IMR-90 (cell line): ENCODE data around the gene LYZL2. TPM values are rescaled to one million over a fixed set of nuclear protein-coding genes. Genes with fewer than 3 reads are reported as not detected.

Experiments used
- ATAC-seq: fragments of 200-7000 bp; cut with Tn5 transposase; 2 replicates; pipeline ENCODE4 v1.9.1; 2020; ENCODE audit warnings: low read depth, mild to moderate bottlenecking, moderate library complexity
- BruUV-seq: library from RNA; stranded (reverse); fragments of 400-500 nt; replicated peaks from 2 replicates; lab custom pipeline; 2021; lab: Mats Ljungman, UMichigan
- CTCF ChIA-PET: fragments of 300-600 bp; formaldehyde crosslinking; extraction: SDS; loops from one replicate; lab custom pipeline; 2021; ENCODE audit warnings: antibody characterized with exemption; lab: Yijun Ruan, JAX
- POLR2A ChIA-PET: fragments of 300-600 bp; sonication (Branson Sonifier 250); formaldehyde crosslinking; loops from one replicate; lab custom pipeline; 2022; ENCODE audit warnings: antibody characterized with exemption; ENCODE audit not compliant: unreplicated experiment; lab: Charles Lee
- DNase-seq: peaks from one replicate; pipeline ENCODE4 v3.0.0; 2013
- H2AFZ ChIP-seq: replicated peaks from 2 replicates; pipeline ENCODE3; 2013; ENCODE audit warnings: low read length, mild to moderate bottlenecking; ENCODE audit not compliant: poor library complexity
- H2AK5ac ChIP-seq: 2 replicates; pipeline ENCODE4 v1.6.1; 2013; ENCODE audit warnings: low read depth, low read length, inconsistent platforms
- H2AK9ac ChIP-seq: replicated peaks from 2 replicates; pipeline ENCODE3; 2013; ENCODE audit warnings: mild to moderate bottlenecking, low read depth, low read length, moderate library complexity; ENCODE audit not compliant: poor library complexity
- H2BK120ac ChIP-seq: 2 replicates; pipeline ENCODE4 v1.6.1; 2013; ENCODE audit warnings: low read depth, low read length, inconsistent platforms
- H2BK15ac ChIP-seq: 3 replicates; pipeline ENCODE4 v1.6.1; 2013; ENCODE audit warnings: low read depth, low read length, inconsistent platforms
- H2BK20ac ChIP-seq: 2 replicates; pipeline ENCODE4 v1.6.1; 2013; ENCODE audit warnings: low read depth, mild to moderate bottlenecking, inconsistent platforms, low read length, moderate library complexity
- H2BK5ac ChIP-seq: 2 replicates; pipeline ENCODE4 v1.6.1; 2013; ENCODE audit warnings: mild to moderate bottlenecking, low read depth, low read length, inconsistent platforms; ENCODE audit not compliant: poor library complexity, severe bottlenecking
- H3K14ac ChIP-seq: replicated peaks from 2 replicates; pipeline ENCODE4 v1.6.1; 2013; ENCODE audit warnings: low read depth, low read length, inconsistent platforms
- H3K18ac ChIP-seq: 2 replicates; pipeline ENCODE4 v1.6.1; 2013; ENCODE audit warnings: low read depth, low read length, control low read depth
- H3K23ac ChIP-seq: 2 replicates; pipeline ENCODE4 v1.6.1; 2013; ENCODE audit warnings: low read depth, low read length, inconsistent platforms
- H3K27ac ChIP-seq: 2 replicates; pipeline ENCODE4 v1.5.1; 2013; ENCODE audit warnings: mild to moderate bottlenecking, control low read depth, low read length; ENCODE audit not compliant: insufficient read depth
- H3K27me3 ChIP-seq: 2 replicates; pipeline ENCODE4 v1.6.1; 2013; ENCODE audit warnings: low read length; ENCODE audit not compliant: control insufficient read depth, insufficient read depth
- H3K36me3 ChIP-seq: 2 replicates; pipeline ENCODE4 v1.6.1; 2013; ENCODE audit warnings: low read length, mixed read lengths; ENCODE audit not compliant: control insufficient read depth, insufficient read depth
- H3K4ac ChIP-seq: 2 replicates; pipeline ENCODE4 v1.6.1; 2013; ENCODE audit warnings: low read depth, low read length, inconsistent platforms
- H3K4me1 ChIP-seq: 2 replicates; pipeline ENCODE4 v1.6.1; 2013; ENCODE audit warnings: low read length, mixed read lengths; ENCODE audit not compliant: control insufficient read depth, insufficient read depth
- H3K4me2 ChIP-seq: 2 replicates; pipeline ENCODE4 v1.6.1; 2013; ENCODE audit warnings: low read depth, mild to moderate bottlenecking, control low read depth, low read length, moderate library complexity
- H3K4me3 ChIP-seq: 2 replicates; pipeline ENCODE4 v1.5.1; 2013; ENCODE audit warnings: low read depth, mild to moderate bottlenecking, control low read depth, low read length, moderate library complexity; ENCODE audit not compliant: insufficient read depth
- H3K56ac ChIP-seq: 2 replicates; pipeline ENCODE4 v1.6.1; 2013; ENCODE audit warnings: low read length, inconsistent platforms; ENCODE audit not compliant: insufficient read depth; ENCODE audit errors: extremely low read depth
- H3K79me1 ChIP-seq, 2 experiments: 2 replicates each; pipeline ENCODE4 v1.6.1; 2013; ENCODE audit warnings: low read length in 2 of 2, inconsistent platforms in 1 of 2, low read depth in 1 of 2
- H3K9ac ChIP-seq: 2 replicates; pipeline ENCODE4 v1.6.1; 2013; ENCODE audit warnings: low read depth, low read length, control low read depth
- H3K9me1 ChIP-seq: 2 replicates; pipeline ENCODE4 v1.6.1; 2013; ENCODE audit warnings: low read length, inconsistent platforms; ENCODE audit not compliant: insufficient read depth
- H3K9me3 ChIP-seq: 2 replicates; pipeline ENCODE4 v1.6.1; 2013; ENCODE audit warnings: low read length; ENCODE audit not compliant: control insufficient read depth, insufficient read depth
- H4K20me1 ChIP-seq: 2 replicates; pipeline ENCODE4 v1.6.1; 2013; ENCODE audit warnings: low read length, inconsistent platforms; ENCODE audit not compliant: insufficient read depth
- H4K5ac ChIP-seq: 2 replicates; pipeline ENCODE4 v1.6.1; 2013; ENCODE audit warnings: mild to moderate bottlenecking, low read depth, low read length, control low read depth
- H4K8ac ChIP-seq, 2 experiments: 2 replicates each; pipeline ENCODE4 v1.6.1; 2013; ENCODE audit warnings: low read depth in 2 of 2, low read length in 2 of 2, control low read depth in 1 of 2, inconsistent platforms in 1 of 2
- H4K91ac ChIP-seq: 2 replicates; pipeline ENCODE4 v1.6.1; 2013; ENCODE audit warnings: low read depth, low read length, inconsistent platforms; ENCODE audit not compliant: insufficient read depth
- CEBPB ChIP-seq: IDR thresholded peaks from 2 replicates; pipeline ENCODE4 v1.6.1; 2012; ENCODE audit warnings: low read depth, low read length, improper control_type of control experiment
- MXI1 ChIP-seq: IDR thresholded peaks from 2 replicates; pipeline ENCODE4 v1.6.1; 2012; ENCODE audit warnings: low read depth, mild to moderate bottlenecking, low read length, moderate library complexity, borderline replicate concordance
- RAD21 ChIP-seq: IDR thresholded peaks from 2 replicates; pipeline ENCODE4 v1.6.1; 2012; ENCODE audit warnings: low read length, improper control_type of control experiment
- RCOR1 ChIP-seq: IDR thresholded peaks from 2 replicates; pipeline ENCODE4 v1.6.1; 2012; ENCODE audit warnings: mild to moderate bottlenecking, low read length, improper control_type of control experiment; ENCODE audit not compliant: insufficient replicate concordance
- WGBS, 2 experiments: methylation state at CpG; one replicate each; pipeline versions ENCODE4 v1.1.5 to v1.1.7; 2013; ENCODE audit warnings: missing lambda C conversion rate in 2 of 2; ENCODE audit not compliant: insufficient read length in 1 of 2; ENCODE audit errors: extremely low coverage in 2 of 2; 5-methylcytosine and 5-hydroxymethylcytosine counted together
- dilution Hi-C: fragments of 300-500 bp; cut with HindIII; formaldehyde crosslinking; loops from one replicate; pipeline ENCODE4 v1.14.3; 2018; ENCODE audit warnings: low sequenced_read_pairs; ENCODE audit not compliant: unreplicated experiment
- in situ Hi-C: fragments of 300-500 bp; cut with MboI; formaldehyde crosslinking; loops from 3 replicates; pipeline ENCODE4 v1.14.3; 2019; ENCODE audit warnings: low sequenced_read_pairs, inconsistent platforms, mixed read lengths
- intact Hi-C: fragments of 100-400 bp; cut with micrococcal nuclease; formaldehyde crosslinking; loops from 2 replicates; pipeline ENCODE4 v1.10.0; 2022
- polyA plus RNA-seq, 3 experiments: library from polyadenylated mRNA; depleted of rRNA; stranded (reverse); fragments of >200 nt; gene quantifications; 2 replicates each; pipeline ENCODE4 v1.2.3, GENCODE V29; 2012; ENCODE audit warnings: low replicate concordance in 1 of 3
- total RNA-seq: library from RNA; depleted of rRNA; stranded (reverse); fragments of >200 nt; gene quantifications from 2 replicates; pipeline ENCODE4 v1.2.3, GENCODE V29; 2012
- TF ChIP-seq, protein P1 (sequence below): fragments of 150-350 bp; IDR thresholded peaks from 2 replicates; pipeline ENCODE4 v1.6.1; 2016; ENCODE audit warnings: low read depth, mild to moderate bottlenecking, low read length, moderate library complexity, borderline replicate concordance

LYZL2 gene
- total and polyA plus RNA-seq, 2 of the 4 experiments (the other 2 are of a cell fraction): not detected

DNA sequence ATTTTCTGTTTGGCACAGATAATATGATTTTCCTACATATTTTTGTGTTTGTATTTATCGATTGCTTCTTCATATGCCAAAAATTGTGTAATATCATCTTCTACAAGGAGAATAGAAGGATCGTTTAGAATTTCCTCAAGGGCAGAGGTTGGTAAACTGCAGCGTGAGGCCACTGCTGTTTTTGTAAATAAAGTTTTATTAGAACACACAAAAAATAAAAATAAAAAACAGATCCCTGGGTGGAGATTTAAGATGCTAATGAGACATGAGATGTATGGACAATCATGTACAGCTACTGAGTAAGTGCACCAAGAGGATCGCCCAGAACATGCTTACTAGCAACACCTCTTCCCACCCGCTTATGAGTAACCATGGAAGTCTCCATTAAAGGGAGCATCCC lies 9.6 kb downstream of the LYZL2 start:
- Histone ChIP-seq H3K4ac (no peak overlapping the region), H3K79me1 (no peaks in the 10 kb centered on the region), H3K23ac (no peak overlapping the region), H2BK20ac (no peak overlapping the region), H4K8ac (no peak overlapping the region), H2BK120ac (no peak overlapping the region), H4K91ac (no peak overlapping the region), H3K4me3 (no peak overlapping the region), H2BK5ac (no peak overlapping the region), H3K36me3 (no peaks in the 10 kb centered on the region), H2AK5ac (no peak overlapping the region), H3K56ac (no peak overlapping the region), H4K5ac (no peak overlapping the region), H3K27me3 (no peaks in the 10 kb centered on the region; the same call in 1 of the 2 replicates), H3K4me1 (no peaks in the 10 kb centered on the region), H3K27ac (no peak overlapping the region), H2BK15ac (no peak overlapping the region), H3K9me3 (no peaks in the 10 kb centered on the region), H2AK9ac (no peak overlapping the region), H3K9ac (no peak overlapping the region), H3K4me2 (no peak overlapping the region), H2AFZ (no peak overlapping the region), H4K20me1 (no peaks in the 10 kb centered on the region), H3K9me1 (no peaks in the 10 kb centered on the region), H3K18ac (no peak overlapping the region), H3K14ac (no peak overlapping the region)
- CTCF ChIA-PET: no interaction called here
- DNase-seq (no peak), ATAC-seq (no peak)
- WGBS, 2 experiments: 94% methylated on average over 2 of the region's 5 CpGs; no CpG with 5 or more reads in 1 of the 2 experiments
- TF ChIP-seq, protein P1, sequence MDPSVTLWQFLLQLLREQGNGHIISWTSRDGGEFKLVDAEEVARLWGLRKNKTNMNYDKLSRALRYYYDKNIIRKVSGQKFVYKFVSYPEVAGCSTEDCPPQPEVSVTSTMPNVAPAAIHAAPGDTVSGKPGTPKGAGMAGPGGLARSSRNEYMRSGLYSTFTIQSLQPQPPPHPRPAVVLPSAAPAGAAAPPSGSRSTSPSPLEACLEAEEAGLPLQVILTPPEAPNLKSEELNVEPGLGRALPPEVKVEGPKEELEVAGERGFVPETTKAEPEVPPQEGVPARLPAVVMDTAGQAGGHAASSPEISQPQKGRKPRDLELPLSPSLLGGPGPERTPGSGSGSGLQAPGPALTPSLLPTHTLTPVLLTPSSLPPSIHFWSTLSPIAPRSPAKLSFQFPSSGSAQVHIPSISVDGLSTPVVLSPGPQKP: no peak
- no peak for TF ChIP-seq RAD21
- TF ChIP-seq RCOR1: no peak
- no peak for TF ChIP-seq MXI1
- no peak for TF ChIP-seq CEBPB
- intact Hi-C loops (no loop called here), in situ Hi-C loops (loop anchor here (10.0 kb wide), 1 partner anchor 1325 kb away; no protein-coding TSS in a partner anchor), dilution Hi-C loops (no loop called here)
- no TSS peak for BruUV-seq
- POLR2A ChIA-PET: interaction anchor here (1.0 kb wide), 1 partner anchor 9 kb away, joined by 3 read pairs; no protein-coding TSS in a partner anchor
